CD14-positive monocyte (primary cell): Measurements from ENCODE around the gene MTARC2. TPM values are rescaled to one million over a fixed set of nuclear protein-coding genes. Genes with fewer than 3 reads are reported as not detected.

Experiments
- DNase-seq, 3 donors: peaks; one replicate each; pipeline ENCODE4 v3.0.0-alpha.2; 2011 to 2022
- H2AFZ ChIP-seq: 2 replicates; pipeline ENCODE4 v1.6.0; 2012; ENCODE audit warnings: mild to moderate bottlenecking, low read depth, low read length, inconsistent platforms; ENCODE audit not compliant: insufficient read depth, poor library complexity, severe bottlenecking
- H3K27ac ChIP-seq, 2 donors: 1 replicate in 1 of 2; 2 replicates in 1 of 2; pipeline ENCODE4 v1.5.1; 2012 to 2013; ENCODE audit warnings: low read length in 2 of 2, control low read depth in 1 of 2, inconsistent platforms in 1 of 2, low read depth in 1 of 2, mild to moderate bottlenecking in 1 of 2
- H3K27me3 ChIP-seq, 2 donors: one replicate each; pipeline versions ENCODE4 v1.6.0 to v1.6.1; 2011 to 2013; ENCODE audit warnings: low read length in 2 of 2; ENCODE audit not compliant: control insufficient read depth in 2 of 2, insufficient read depth in 2 of 2
- H3K36me3 ChIP-seq, 2 donors: replicated peaks in 1 of 2; 1 replicate in 1 of 2; 2 replicates in 1 of 2; pipeline versions ENCODE4 v1.5.1 to v1.6.1; 2012 to 2013; ENCODE audit warnings: low read length in 2 of 2, control low read depth in 1 of 2, inconsistent platforms in 1 of 2, mild to moderate bottlenecking in 1 of 2; ENCODE audit not compliant: insufficient read depth in 2 of 2, control insufficient read depth in 1 of 2
- H3K4me1 ChIP-seq, 2 donors: 1 replicate in 1 of 2; 2 replicates in 1 of 2; pipeline versions ENCODE4 v1.5.1 to v1.6.1; 2012 to 2013; ENCODE audit warnings: low read length in 2 of 2, control low read depth in 1 of 2, inconsistent platforms in 1 of 2, mild to moderate bottlenecking in 1 of 2, moderate library complexity in 1 of 2; ENCODE audit not compliant: insufficient read depth in 2 of 2, control insufficient read depth in 1 of 2
- H3K4me2 ChIP-seq: replicated peaks from 2 replicates; pipeline ENCODE3; 2012; ENCODE audit warnings: low read length, moderate library complexity, mild to moderate bottlenecking; ENCODE audit not compliant: poor library complexity, severe bottlenecking; ENCODE audit errors: extremely low read depth
- H3K4me3 ChIP-seq, 3 experiments: fragments of 200-600 bp in 1 of 3; sonication (generic) in 1 of 3; replicated peaks in 1 of 3; 1 replicate in 2 of 3; 2 replicates in 1 of 3; pipeline ENCODE4 v1.5.1; 2011 to 2013; ENCODE audit warnings: low read length in 3 of 3, mild to moderate bottlenecking in 3 of 3, control low read depth in 2 of 3, low read depth in 2 of 3, inconsistent platforms in 1 of 3, moderate library complexity in 1 of 3
- H3K79me2 ChIP-seq: 2 replicates; pipeline ENCODE4 v1.6.0; 2012; ENCODE audit warnings: mild to moderate bottlenecking, control low read depth, inconsistent platforms, low read length, moderate library complexity; ENCODE audit not compliant: insufficient read depth
- H3K9ac ChIP-seq: 2 replicates; pipeline ENCODE4 v1.6.0; 2017; ENCODE audit warnings: low read length, mild to moderate bottlenecking; ENCODE audit not compliant: insufficient read depth, poor library complexity, severe bottlenecking
- H3K9me3 ChIP-seq, 2 donors: replicated peaks in 1 of 2; 1 replicate in 1 of 2; 2 replicates in 1 of 2; pipeline versions ENCODE4 v1.5.1 to v1.6.1; 2012 to 2013; ENCODE audit warnings: low read length in 2 of 2, control low read depth in 1 of 2; ENCODE audit not compliant: control insufficient read depth in 1 of 2, insufficient read depth in 1 of 2
- H4K20me1 ChIP-seq: 2 replicates; pipeline ENCODE4 v1.6.0; 2012; ENCODE audit warnings: mild to moderate bottlenecking, low read length, control low read depth, moderate library complexity; ENCODE audit not compliant: insufficient read depth
- H3K27ac Mint-ChIP-seq, 7 donors: one replicate each; pipeline ENCODE4 v1.8.0; 2020; ENCODE audit warnings: mild to moderate bottlenecking in 7 of 7, mixed read lengths in 7 of 7, moderate library complexity in 6 of 7, inconsistent platforms in 2 of 7
- H3K27me3 Mint-ChIP-seq, 3 donors: one replicate each; pipeline ENCODE4 v1.8.0; 2021 to 2022; ENCODE audit warnings: low read depth in 3 of 3, mild to moderate bottlenecking in 3 of 3, mixed read lengths in 3 of 3, moderate library complexity in 3 of 3, inconsistent platforms in 1 of 3
- H3K36me3 Mint-ChIP-seq, 2 donors: one replicate each; pipeline ENCODE4 v1.8.0; 2020; ENCODE audit warnings: mixed read lengths in 2 of 2, inconsistent platforms in 1 of 2, mild to moderate bottlenecking in 1 of 2
- H3K4me1 Mint-ChIP-seq: one replicate; pipeline ENCODE4 v1.8.0; 2020; ENCODE audit warnings: mild to moderate bottlenecking, mixed read lengths
- H3K4me3 Mint-ChIP-seq, 2 donors: one replicate each; pipeline ENCODE4 v1.8.0; 2020; ENCODE audit warnings: mild to moderate bottlenecking in 2 of 2, mixed read lengths in 2 of 2, moderate library complexity in 1 of 2
- H3K9me3 Mint-ChIP-seq, 7 donors: one replicate each; pipeline ENCODE4 v1.8.0; 2020 to 2022; ENCODE audit warnings: mixed read lengths in 7 of 7, mild to moderate bottlenecking in 6 of 7, moderate library complexity in 6 of 7, inconsistent platforms in 2 of 7
- CTCF ChIP-seq: fragments of 200-600 bp; IDR thresholded peaks from one replicate; pipeline ENCODE4 v1.8.0; 2022; ENCODE audit warnings: antibody characterized with exemption, mild to moderate bottlenecking
- WGBS: methylation state at CpG from one replicate; pipeline ENCODE4 v1.1.5; 2013; ENCODE audit warnings: missing lambda C conversion rate; ENCODE audit not compliant: insufficient coverage; 5-methylcytosine and 5-hydroxymethylcytosine counted together
- intact Hi-C, 2 donors: fragments of 100-400 bp; cut with micrococcal nuclease; formaldehyde crosslinking; loops; one replicate each; pipeline versions ENCODE4 v1.15.0 to v1.15.1; 2023
- polyA plus RNA-seq, 3 donors: library from polyadenylated mRNA; depleted of rRNA in 1 of 3; unstranded in 2 of 3; stranded (reverse) in 1 of 3; fragments of 300-500 nt in 2 of 3; fragments of >200 nt in 1 of 3; fragmentation: Illumina TruSeq in 2 of 3; gene quantifications; 1 replicate in 2 of 3; 2 replicates in 1 of 3; pipeline ENCODE4 v1.2.3, GENCODE V29; 2012 to 2021

The MTARC2 gene
- polyA plus RNA-seq, 3 donors = 0.29 to 0.81 (median 0.56) TPM

DNA sequence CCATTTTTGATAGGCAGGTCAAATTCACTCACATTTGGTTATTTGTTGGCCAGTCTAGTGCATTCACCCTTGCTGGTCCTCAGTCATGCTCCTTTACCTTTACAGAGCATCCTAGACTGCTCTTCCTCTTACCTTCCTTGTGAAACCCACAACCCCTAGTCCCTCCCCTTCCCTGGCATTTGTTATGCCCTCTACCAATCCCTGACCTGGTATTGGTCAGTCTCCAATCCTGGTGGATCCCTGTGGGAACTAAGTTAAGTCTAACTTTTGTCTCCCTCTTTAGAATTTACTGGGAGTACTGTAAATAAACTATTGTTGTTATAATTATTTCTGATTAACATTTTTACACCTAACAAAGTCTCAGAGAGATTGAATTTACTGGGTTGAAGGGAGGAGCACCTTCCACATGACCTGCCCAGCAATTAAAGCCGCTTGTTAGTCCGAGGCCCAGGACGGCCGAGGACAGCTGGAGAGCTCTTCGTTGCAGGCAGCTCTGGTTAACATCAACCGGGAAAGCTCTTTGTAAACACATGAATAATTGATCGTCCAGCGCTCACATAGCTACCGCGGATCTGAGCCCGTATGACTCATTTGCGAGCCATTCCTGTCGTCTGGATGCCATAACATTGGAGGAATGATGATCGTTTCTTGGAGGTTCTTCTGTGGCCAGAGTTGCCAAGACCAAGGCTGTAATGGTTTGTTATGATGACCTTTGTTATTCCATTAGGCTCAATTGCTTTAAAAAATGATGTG lies 70.5 kb downstream of the MTARC2 start:
- H4K20me1 ChIP-seq = peaks cover 4% of the 10 kb centered on the region
- TF ChIP-seq CTCF = no peak
- no peaks in the 10 kb centered on the region for H3K4me1 ChIP-seq
- H2AFZ ChIP-seq = no peak overlapping the region
- peaks cover 49 to 76% of the 10 kb centered on the region in 2 donors for H3K36me3 ChIP-seq
- WGBS = 88% methylated on average over 12 of the region's 14 CpGs
- intact Hi-C loops = loop anchor here in 1 of 2 donors (10.0 kb wide), 1 partner anchor 616 kb away; no protein-coding TSS in a partner anchor
- Mint-ChIP-seq H3K36me3 (peaks cover 81 to 86% of the 10 kb centered on the region in 2 donors), H3K4me1 (no peaks in the 10 kb centered on the region), H3K4me3 (no peak overlapping the region), H3K9me3 (peaks cover 0 to 7% (median 3%) of the 10 kb centered on the region in 7 donors), H3K27me3 (peaks cover 0 to 2% (median 0%) of the 10 kb centered on the region in 3 donors), H3K27ac (no peak overlapping the region)
- H3K9me3 ChIP-seq = no peaks in the 10 kb centered on the region
- H3K9ac ChIP-seq = no peak overlapping the region
- no peak overlapping the region for H3K27ac ChIP-seq
- no peak overlapping the region for H3K4me3 ChIP-seq
- H3K79me2 ChIP-seq = no peaks in the 10 kb centered on the region
- H3K4me2 ChIP-seq = no peak overlapping the region
- no peak for DNase-seq
- H3K27me3 ChIP-seq = no peaks in the 10 kb centered on the region

- H4K20me1 ChIP-seq = no peaks in the 10 kb centered on the region
- no peak overlapping the region for H3K4me2 ChIP-seq
- no CpG with 5 or more reads among the region's 1 CpG for WGBS
- no peak for DNase-seq
- intact Hi-C loops = loop anchor here in 1 of 2 donors (10.0 kb wide), 1 partner anchor 615 kb away; no protein-coding TSS in a partner anchor
- TF ChIP-seq CTCF = no peak
- no peaks in the 10 kb centered on the region for H3K27me3 ChIP-seq
- no peak overlapping the region for H3K9ac ChIP-seq
- peaks cover 0 to 2% (median 0%) of the 10 kb centered on the region in 3 donors for H3K27me3 Mint-ChIP-seq
- no peaks in the 10 kb centered on the region for H3K9me3 ChIP-seq
- no peaks in the 10 kb centered on the region for H3K79me2 ChIP-seq
- H3K4me3 ChIP-seq = no peak overlapping the region
- H3K4me1 Mint-ChIP-seq = no peaks in the 10 kb centered on the region
- H3K36me3 Mint-ChIP-seq = peaks cover 71 to 77% of the 10 kb centered on the region in 2 donors
- peaks cover 40 to 67% of the 10 kb centered on the region in 2 donors for H3K36me3 ChIP-seq
- H2AFZ ChIP-seq = no peak overlapping the region
- no peak overlapping the region for H3K27ac ChIP-seq
- H3K9me3 Mint-ChIP-seq = peaks cover 0 to 7% (median 3%) of the 10 kb centered on the region in 7 donors
- H3K4me1 ChIP-seq = no peaks in the 10 kb centered on the region
- no peak overlapping the region for H3K4me3 Mint-ChIP-seq
- no peak overlapping the region for H3K27ac Mint-ChIP-seq
Measured at GRCh38 chr1:220819467-220820026, 71.4 kb downstream of the MTARC2 start.
